ENCODE data around the gene YJEFN3.

YJEFN3 gene

DNA sequence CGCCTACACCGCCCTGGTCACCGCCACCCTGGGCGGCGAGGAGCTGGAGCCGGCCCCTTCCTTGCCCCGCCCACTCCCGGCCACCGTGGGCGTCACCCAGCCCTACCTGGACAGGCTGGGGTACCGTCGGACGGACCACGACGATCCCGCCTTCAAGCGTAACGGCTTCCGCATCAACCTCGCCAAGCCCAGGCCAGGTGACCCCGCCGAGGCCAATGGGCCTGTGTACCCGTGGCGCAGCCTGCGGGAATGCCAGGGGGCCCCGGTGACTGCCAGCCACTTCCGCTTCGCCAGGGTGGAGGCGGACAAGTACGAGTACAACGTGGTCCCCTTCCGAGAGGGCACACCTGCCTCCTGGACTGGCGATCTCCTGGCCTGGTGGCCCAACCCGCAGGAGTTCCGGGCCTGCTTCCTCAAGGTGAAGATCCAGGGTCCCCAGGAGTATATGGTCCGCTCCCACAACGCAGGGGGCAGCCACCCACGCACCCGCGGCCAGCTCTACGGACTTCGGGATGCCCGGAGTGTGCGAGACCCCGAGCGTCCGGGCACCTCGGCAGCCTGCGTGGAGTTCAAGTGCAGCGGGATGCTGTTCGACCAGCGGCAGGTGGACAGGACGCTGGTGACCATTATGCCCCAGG is 16.4 kb downstream of the YJEFN3 start:
- no peaks in the 10 kb centered on the region for H3K9me3 Mint-ChIP-seq
- DNase-seq (ENCODE audit: low spot score in 2 of 2): no peak
- H3K27me3 Mint-ChIP-seq: peaks cover 26% of the 10 kb centered on the region
- H3K27ac Mint-ChIP-seq: no peak overlapping the region
- no peaks in the 10 kb centered on the region for H3K36me3 Mint-ChIP-seq
- H3K4me3 Mint-ChIP-seq: no peak overlapping the region
- peaks cover 6% of the 10 kb centered on the region for H3K4me1 Mint-ChIP-seq
- ATAC-seq (ENCODE audit: low read depth): no peak

- Mint-ChIP-seq H3K27me3 (peaks cover 25% of the 10 kb centered on the region), H3K4me3 (no peak overlapping the region), H3K9me3 (no peaks in the 10 kb centered on the region), H3K4me1 (peaks cover 4% of the 10 kb centered on the region), H3K27ac (no peak overlapping the region), H3K36me3 (no peaks in the 10 kb centered on the region)
- DNase-seq (ENCODE audit: low spot score in 2 of 2): no peak
- no peak for ATAC-seq (ENCODE audit: low read depth)
Measured at GRCh38 chr19:19545707-19546106, 17.0 kb downstream of the YJEFN3 start.

DNA sequence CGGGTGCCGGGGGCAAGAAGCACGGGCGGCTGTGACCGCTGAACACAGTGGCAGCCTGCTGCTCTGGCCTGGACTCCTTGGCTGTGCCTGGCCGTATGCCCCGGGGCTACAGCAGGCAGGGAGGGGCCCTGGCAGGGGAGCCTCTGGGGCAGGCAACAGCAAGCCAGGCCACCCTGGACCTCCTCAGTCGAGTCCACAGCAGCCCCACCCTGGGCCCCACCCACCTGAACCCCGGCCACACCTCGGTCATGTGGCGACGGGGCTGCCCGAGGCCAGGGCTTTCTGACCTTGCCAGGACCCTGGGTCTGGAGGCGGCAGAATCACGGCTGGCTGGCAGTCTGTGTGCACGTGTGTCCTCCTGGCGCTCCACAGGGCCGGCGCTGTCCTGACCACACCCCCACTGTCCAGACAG is 18.0 kb downstream of the YJEFN3 start:
- Mint-ChIP-seq H3K27me3 (peaks cover 20% of the 10 kb centered on the region), H3K36me3 (no peaks in the 10 kb centered on the region), H3K4me1 (peaks cover 3% of the 10 kb centered on the region), H3K9me3 (no peaks in the 10 kb centered on the region), H3K27ac (no peak overlapping the region), H3K4me3 (no peak overlapping the region)
- no peak for ATAC-seq (ENCODE audit: low read depth)
- DNase-seq (ENCODE audit: low spot score in 2 of 2): no peak

DNA sequence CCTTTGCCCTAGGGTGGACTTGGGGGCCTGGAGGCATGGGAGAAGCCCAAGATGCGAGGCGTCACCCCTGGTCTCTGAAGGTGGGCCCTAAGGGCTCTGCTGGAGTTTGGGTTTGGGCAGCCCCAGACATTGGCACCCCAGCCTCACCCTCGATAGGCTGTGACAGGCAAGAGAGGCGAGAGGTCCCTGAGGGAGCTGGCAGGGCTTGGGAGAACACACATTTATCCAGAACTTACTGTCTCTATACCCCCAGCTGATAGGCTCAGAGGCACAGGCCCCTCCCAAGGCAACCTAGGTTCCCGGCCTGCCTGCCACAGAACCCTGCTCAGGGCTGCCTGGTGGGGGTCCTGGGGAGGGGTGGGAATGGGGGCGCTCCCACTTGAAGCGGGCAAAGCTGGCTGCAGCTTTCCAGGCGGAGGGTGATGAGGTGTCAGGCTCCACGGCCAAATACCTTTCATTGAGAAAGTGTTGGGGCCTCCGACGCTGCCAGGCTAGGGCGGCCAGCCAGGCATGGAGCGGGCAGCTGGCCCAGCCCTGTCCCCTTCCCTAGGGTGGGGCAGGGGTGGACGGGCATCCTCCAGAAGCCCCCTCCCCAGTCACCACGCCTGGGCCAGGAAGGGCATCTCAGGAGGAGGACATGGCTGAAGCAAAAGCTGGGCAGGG is 19.1 kb downstream of the YJEFN3 start:
- no peaks in the 10 kb centered on the region for H3K9me3 Mint-ChIP-seq
- DNase-seq (ENCODE audit: low spot score in 2 of 2): no peak
- peaks cover 15% of the 10 kb centered on the region for H3K27me3 Mint-ChIP-seq
- no peaks in the 10 kb centered on the region for H3K36me3 Mint-ChIP-seq
- no peak overlapping the region for H3K4me3 Mint-ChIP-seq
- H3K4me1 Mint-ChIP-seq: no peaks in the 10 kb centered on the region
- H3K27ac Mint-ChIP-seq: peak overlapping the region; percentile 41
- ATAC-seq (ENCODE audit: low read depth): no peak

GRCh38 chr19:19548915-19549759 is 20.4 kb downstream of the YJEFN3 start:
- no peaks in the 10 kb centered on the region for H3K36me3 Mint-ChIP-seq
- no peak overlapping the region for H3K4me3 Mint-ChIP-seq
- no peak overlapping the region for H3K27ac Mint-ChIP-seq
- no peaks in the 10 kb centered on the region for H3K9me3 Mint-ChIP-seq
- H3K4me1 Mint-ChIP-seq: no peaks in the 10 kb centered on the region
- no peak for DNase-seq (ENCODE audit: low spot score in 2 of 2)
- no peak for ATAC-seq (ENCODE audit: low read depth)
- H3K27me3 Mint-ChIP-seq: peaks cover 12% of the 10 kb centered on the region

DNA sequence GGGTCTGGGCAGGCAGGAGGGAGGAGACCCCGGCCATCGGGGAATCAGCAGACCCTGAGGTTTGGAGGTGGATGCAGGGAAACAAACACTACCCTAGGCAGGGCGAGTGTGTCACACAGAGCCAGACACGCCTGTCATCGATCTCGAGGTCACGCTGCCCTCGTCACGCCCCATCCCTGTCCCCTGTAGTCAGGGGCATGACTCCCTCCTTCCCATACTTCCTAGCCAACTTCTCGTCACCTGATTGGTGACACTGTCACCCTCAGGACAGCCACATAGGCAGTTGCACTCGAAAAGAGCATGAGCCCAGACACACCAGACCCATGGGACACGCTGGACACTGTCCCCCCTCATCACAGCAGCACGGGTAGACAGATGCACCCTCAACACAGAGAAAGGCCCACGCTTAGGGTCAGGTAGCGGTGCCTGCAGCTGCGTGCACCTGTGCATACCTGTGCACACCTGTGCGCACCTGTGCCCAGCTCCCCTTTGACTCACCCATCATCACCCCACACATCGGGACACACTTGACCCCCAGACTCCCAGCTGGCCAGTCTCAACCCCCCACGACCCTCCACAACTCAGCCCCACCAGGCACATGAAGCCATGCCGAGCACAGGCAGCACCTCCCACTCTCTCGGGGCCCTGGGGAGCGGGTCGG is 21.2 kb downstream of the YJEFN3 start:
- Mint-ChIP-seq H3K36me3 (no peaks in the 10 kb centered on the region), H3K4me3 (no peak overlapping the region), H3K27ac (no peak overlapping the region), H3K4me1 (no peaks in the 10 kb centered on the region), H3K9me3 (no peaks in the 10 kb centered on the region), H3K27me3 (peaks cover 12% of the 10 kb centered on the region)
- ATAC-seq (ENCODE audit: low read depth) (no peak), DNase-seq (ENCODE audit: low spot score in 2 of 2) (no peak)

- H3K9me3 Mint-ChIP-seq: no peaks in the 10 kb centered on the region
- no peak for DNase-seq (ENCODE audit: low spot score in 2 of 2)
- no peak for ATAC-seq (ENCODE audit: low read depth)
Measured at GRCh38 chr19:19550485-19550929, 21.8 kb downstream of the YJEFN3 start.

GRCh38 chr19:19550972-19551852 is 22.5 kb downstream of the YJEFN3 start:
- DNase-seq (ENCODE audit: low spot score in 2 of 2) (no peak), ATAC-seq (ENCODE audit: low read depth) (no peak)
- no peak overlapping the region for H3K4me3 Mint-ChIP-seq
- no peaks in the 10 kb centered on the region for H3K4me1 Mint-ChIP-seq
- peaks cover 12% of the 10 kb centered on the region for H3K27me3 Mint-ChIP-seq
- no peak overlapping the region for H3K27ac Mint-ChIP-seq
- no peaks in the 10 kb centered on the region for H3K9me3 Mint-ChIP-seq
- no peaks in the 10 kb centered on the region for H3K36me3 Mint-ChIP-seq

More at GRCh38 chr19:19550485-19550929, 21.8 kb downstream of the YJEFN3 start:
- Mint-ChIP-seq H3K27ac (no peak overlapping the region), H3K27me3 (peaks cover 12% of the 10 kb centered on the region), H3K36me3 (no peaks in the 10 kb centered on the region), H3K4me1 (no peaks in the 10 kb centered on the region), H3K4me3 (no peak overlapping the region)

GRCh38 chr19:19551853-19552192 is 23.1 kb downstream of the YJEFN3 start:
- Mint-ChIP-seq H3K4me3 (no peak overlapping the region), H3K9me3 (no peaks in the 10 kb centered on the region), H3K27me3 (peaks cover 12% of the 10 kb centered on the region), H3K4me1 (no peaks in the 10 kb centered on the region), H3K36me3 (no peaks in the 10 kb centered on the region), H3K27ac (no peak overlapping the region)
- DNase-seq (ENCODE audit: low spot score in 2 of 2) (no peak), ATAC-seq (ENCODE audit: low read depth) (no peak)

GRCh38 chr19:19552798-19553197 is 24.1 kb downstream of the YJEFN3 start:
- H3K36me3 Mint-ChIP-seq: no peaks in the 10 kb centered on the region
- ATAC-seq (ENCODE audit: low read depth): peak; percentile 70
- no peak for DNase-seq (ENCODE audit: low spot score in 2 of 2)
- H3K27me3 Mint-ChIP-seq: peaks cover 10% of the 10 kb centered on the region
- no peaks in the 10 kb centered on the region for H3K4me1 Mint-ChIP-seq
- no peak overlapping the region for H3K27ac Mint-ChIP-seq
- no peaks in the 10 kb centered on the region for H3K9me3 Mint-ChIP-seq
- no peak overlapping the region for H3K4me3 Mint-ChIP-seq

DNA sequence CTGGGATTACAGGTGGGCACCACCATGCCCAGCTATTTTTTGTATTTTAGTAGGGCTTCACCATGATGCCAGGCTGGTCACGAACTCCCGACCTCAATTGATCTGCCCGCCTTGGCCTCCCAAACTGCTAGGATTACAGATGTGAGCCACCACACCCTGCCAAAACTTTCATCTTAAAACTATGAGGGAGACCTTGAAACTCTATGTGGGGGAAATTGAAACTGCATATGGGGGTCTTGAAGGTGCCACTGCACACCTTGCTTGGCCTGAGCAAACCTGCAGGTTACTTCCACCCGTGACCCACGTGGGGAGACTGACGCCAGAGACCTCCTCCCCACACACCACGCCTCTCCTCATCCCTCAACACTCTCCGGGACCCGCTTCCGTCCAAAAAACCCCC is 25.0 kb downstream of the YJEFN3 start:
- no peaks in the 10 kb centered on the region for H3K36me3 Mint-ChIP-seq
- DNase-seq (ENCODE audit: low spot score in 2 of 2): no peak
- ATAC-seq (ENCODE audit: low read depth): no peak
- no peak overlapping the region for H3K27ac Mint-ChIP-seq
- H3K9me3 Mint-ChIP-seq: no peaks in the 10 kb centered on the region
- peaks cover 10% of the 10 kb centered on the region for H3K27me3 Mint-ChIP-seq
- no peak overlapping the region for H3K4me3 Mint-ChIP-seq
- H3K4me1 Mint-ChIP-seq: no peaks in the 10 kb centered on the region

DNA sequence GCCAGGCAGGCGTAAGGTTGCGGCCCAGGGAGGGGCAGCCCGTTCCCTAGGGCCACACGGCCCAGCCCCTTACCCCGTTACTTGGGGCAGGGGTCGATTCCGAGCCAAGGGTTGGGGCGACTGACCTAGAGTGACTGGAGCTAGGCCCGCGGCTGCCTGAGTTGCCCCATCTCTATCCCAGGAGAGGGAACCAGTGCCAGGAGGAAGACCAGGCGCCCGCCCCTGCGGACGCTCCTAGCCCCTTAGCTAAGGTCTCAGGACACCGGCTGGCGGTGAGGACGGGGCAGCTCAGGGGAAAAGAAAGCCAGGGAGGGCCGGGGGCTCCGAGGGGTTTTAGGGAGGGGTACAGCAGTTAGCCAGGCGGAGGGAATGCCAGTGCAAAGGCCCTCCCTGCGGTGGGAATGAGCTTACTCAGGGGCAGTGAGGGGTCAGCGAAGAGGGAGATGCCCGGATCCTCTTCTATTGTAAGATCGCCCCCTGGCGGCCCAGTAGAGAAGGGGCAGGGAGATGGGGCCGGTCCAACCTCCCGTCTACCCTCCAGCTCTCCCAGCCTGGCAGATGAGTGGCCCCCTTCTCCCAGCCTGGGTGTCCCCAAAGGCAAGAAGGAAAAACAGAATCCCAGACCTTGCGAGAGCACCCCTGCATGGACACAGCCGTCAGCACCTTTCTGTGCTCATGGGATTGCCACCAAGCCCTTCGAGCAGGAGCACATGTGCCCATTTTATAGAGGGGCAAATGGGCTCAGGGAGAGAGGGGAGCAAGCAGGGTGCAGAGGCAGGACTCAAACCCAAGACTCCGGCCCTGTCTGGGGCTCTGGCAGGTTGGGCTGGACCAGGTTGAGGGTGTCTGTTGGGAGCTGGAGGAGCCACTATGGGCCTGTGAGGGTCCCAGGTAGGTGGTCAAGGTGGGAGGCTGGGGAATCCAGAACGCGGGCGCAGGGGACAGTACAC is 25.6 kb downstream of the YJEFN3 start:
- H3K4me3 Mint-ChIP-seq: no peak overlapping the region
- H3K9me3 Mint-ChIP-seq: no peaks in the 10 kb centered on the region
- H3K27ac Mint-ChIP-seq: no peak overlapping the region
- peak; percentile 56 for ATAC-seq (ENCODE audit: low read depth)
- H3K4me1 Mint-ChIP-seq: no peaks in the 10 kb centered on the region
- H3K36me3 Mint-ChIP-seq: no peaks in the 10 kb centered on the region
- peaks cover 7% of the 10 kb centered on the region for H3K27me3 Mint-ChIP-seq
- DNase-seq (ENCODE audit: low spot score in 2 of 2): peak; percentile 44 to 45
